ENCODE measurements around the gene PCBD1. TPM values are rescaled to one million over a fixed set of nuclear protein-coding genes. Genes with fewer than 3 reads are reported as not detected.

PCBD1 gene
- total RNA-seq, 8 experiments from 2014 or later = 49.7 to 123 (median 71.9) TPM

DNA sequence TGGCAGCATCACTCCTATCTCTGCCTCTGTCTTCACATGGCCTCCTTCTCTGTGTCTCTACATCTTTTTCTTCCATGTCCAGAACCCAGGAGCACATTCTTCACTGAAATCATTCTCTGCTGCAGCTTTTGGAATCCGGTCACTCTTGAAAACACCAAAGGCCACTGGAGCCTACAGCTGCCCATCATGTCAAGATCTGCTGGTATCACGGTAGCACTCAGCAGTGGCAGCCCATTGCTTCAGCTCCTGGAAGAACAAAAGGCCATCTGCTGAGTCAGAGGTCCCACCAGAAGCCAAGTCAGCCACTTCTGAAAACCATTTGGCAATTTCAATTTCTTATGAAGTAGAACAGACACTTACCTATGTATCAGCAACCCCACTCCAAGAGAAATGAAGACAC is 6.1 kb upstream of the PCBD1 start:
- Histone ChIP-seq H3K4me1 (replicated peaks in 1 of 2) (peaks cover 13 to 17% of the 10 kb centered on the region in 2 donors), H3K27ac (no peak overlapping the region), H3K4me3 (no peak overlapping the region)
- no peak for ATAC-seq (replicated peaks in 6 of 8)
- in situ Hi-C loops (cut with MboI; ENCODE audit: low pct_unique_long_range_greater_than_20kb in 2 of 9, low sequenced_read_pairs in 9 of 9, unreplicated experiment in 9 of 9) = loop anchor here in 2 of 9 experiments (25.0 kb wide), 2 partner anchors 132 to 357 kb away; no protein-coding TSS in a partner anchor
- WGBS, 10 experiments = 60 to 100% (median 66%) methylated on average over 1 to 2 of the region's 2 CpGs; no CpG with 5 or more reads in 6 of the 10 experiments

DNA sequence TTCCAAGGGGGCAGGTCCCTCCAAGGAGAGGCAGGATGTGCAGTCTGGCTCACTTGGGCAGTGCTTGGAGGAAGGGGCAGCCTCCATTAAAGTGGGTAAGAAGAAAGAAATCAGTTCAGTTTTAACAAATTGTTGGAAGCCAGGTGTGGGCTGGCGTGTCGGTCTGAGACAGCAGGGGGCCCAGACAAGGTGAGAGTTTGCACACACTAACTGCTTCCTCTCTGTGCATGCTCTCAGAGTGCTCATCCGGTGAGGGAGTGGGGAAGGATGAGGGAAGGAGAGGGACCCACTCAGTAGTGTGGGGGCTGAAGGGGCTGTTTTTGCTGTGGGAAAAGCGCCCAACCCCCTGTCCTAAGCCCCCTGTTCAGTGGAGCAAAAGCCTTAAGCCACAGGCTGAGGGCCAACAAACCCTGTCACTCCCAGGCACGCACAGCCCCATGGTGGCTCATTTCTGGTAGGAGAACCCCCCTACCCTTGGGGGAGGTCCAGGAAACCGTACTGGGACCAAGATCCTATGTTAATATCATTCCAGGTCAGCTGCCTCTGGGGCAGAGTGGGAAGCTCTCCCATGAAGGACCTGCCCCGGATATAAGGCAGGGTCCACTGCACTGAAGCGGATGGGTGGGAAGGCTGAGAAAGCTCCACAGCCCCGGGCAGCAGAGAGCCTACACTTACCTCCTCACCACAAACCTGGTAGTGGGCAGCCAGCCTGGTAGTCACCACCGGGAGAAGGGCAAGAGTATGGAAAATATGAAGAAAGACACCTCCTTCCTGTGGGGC is 5.1 kb upstream of the PCBD1 start:
- 40 to 95% (median 80%) methylated on average over 1 to 8 of the region's 10 CpGs; no CpG with 5 or more reads in 1 of the 10 experiments for WGBS, 10 experiments

DNA sequence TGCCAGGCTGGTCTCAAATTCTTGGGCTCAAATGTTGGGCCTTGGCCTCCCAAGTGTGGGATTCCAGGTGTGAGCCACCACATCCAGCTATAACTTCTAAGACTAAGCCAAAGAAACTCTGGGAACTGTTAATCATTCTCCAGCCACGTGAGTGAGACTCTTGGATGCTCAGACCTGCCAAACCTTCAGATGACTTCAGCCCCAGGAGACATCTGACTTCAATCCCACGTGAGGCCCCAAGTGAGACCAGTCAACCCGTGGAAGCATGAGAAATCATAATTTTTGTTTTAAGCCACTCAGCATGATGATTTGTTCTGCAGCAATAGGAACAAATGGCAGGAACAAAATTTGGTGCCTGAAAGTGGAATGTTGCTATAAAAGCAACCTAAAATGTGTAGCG is 4.3 kb upstream of the PCBD1 start:
- no peak overlapping the region for H3K27ac ChIP-seq
- 46 to 95% (median 80%) methylated on average over 1 to 4 of the region's 4 CpGs; no CpG with 5 or more reads in 3 of the 10 experiments for WGBS, 10 experiments
- no peak for ATAC-seq (replicated peaks in 6 of 8)
- H3K4me3 ChIP-seq = no peak overlapping the region
- in situ Hi-C loops (cut with MboI; ENCODE audit: low pct_unique_long_range_greater_than_20kb in 2 of 9, low sequenced_read_pairs in 9 of 9, unreplicated experiment in 9 of 9) = loop anchor here in 2 of 9 experiments (25.0 kb wide), 2 partner anchors 130 to 355 kb away; no protein-coding TSS in a partner anchor
- peaks cover 20 to 22% of the 10 kb centered on the region in 2 donors for H3K4me1 ChIP-seq (replicated peaks in 1 of 2)

More for the DNA sequence above, 5.1 kb upstream of the PCBD1 start:
- no peak for ATAC-seq (replicated peaks in 6 of 8)
- Histone ChIP-seq H3K4me3 (no peak overlapping the region), H3K27ac (no peak overlapping the region), H3K4me1 (replicated peaks in 1 of 2) (peaks cover 20 to 22% of the 10 kb centered on the region in 2 donors)
- in situ Hi-C loops (cut with MboI; ENCODE audit: low pct_unique_long_range_greater_than_20kb in 2 of 9, low sequenced_read_pairs in 9 of 9, unreplicated experiment in 9 of 9) = loop anchor here in 2 of 9 experiments (25.0 kb wide), 2 partner anchors 131 to 356 kb away; no protein-coding TSS in a partner anchor

DNA sequence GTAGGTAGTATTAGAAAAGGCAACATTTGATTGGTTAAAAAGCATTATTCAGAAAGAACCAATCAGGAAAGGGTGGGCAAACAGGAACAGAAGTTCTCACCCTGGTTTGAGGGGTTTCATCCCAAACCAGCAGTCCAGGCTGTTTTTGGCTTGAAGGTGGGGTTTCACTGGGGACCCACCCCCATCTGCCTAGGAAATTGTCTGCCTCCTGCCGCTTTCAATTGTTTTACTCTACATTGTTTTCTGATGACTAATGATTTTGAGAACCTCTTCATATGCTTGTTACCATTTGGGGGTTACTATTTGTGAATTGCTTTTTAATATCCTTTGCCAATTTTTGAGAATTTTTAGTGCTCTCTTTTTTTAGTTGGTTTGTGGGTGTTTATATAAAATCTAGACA is 3.3 kb upstream of the PCBD1 start:
- ATAC-seq (replicated peaks in 6 of 8) = no peak
- Histone ChIP-seq H3K27ac (peak overlapping the region; percentile 54 to 75), H3K4me3 (no peak overlapping the region), H3K4me1 (replicated peaks in 1 of 2) (peaks cover 27 to 32% of the 10 kb centered on the region in 2 donors)
- WGBS, 10 experiments = 67 to 100% (median 100%) methylated on average over 1 of the region's 1 CpG; no CpG with 5 or more reads in 3 of the 10 experiments
- in situ Hi-C loops (cut with MboI; ENCODE audit: low pct_unique_long_range_greater_than_20kb in 2 of 9, low sequenced_read_pairs in 9 of 9, unreplicated experiment in 9 of 9) = loop anchor here in 2 of 9 experiments (25.0 kb wide), 2 partner anchors 129 to 354 kb away; no protein-coding TSS in a partner anchor

DNA sequence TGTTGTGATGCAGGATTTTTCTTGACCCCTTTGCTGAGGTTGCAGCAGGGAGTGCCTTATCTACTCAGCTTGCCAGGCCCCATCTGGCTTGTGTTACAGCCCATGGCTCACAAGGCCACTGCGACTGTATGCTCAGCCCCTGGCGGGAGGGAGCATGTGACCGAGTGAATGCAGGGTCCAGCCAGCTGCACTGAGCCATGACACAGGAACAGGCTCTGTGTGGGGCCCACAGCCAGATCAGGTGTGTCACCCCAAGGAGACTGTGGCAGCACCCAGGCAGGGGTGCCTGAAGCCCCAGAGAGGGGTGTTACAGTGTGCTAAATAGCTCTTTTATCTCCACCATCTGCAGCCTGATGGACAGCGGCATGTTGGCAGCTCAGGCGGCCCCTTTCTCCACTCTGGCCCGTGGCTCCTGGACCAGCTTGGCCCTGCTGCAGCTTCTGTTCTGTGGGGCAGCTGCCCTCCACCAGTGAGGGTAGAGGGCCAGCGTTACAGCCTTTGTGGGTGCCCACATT is 2.6 kb upstream of the PCBD1 start:
- peaks cover 30 to 34% of the 10 kb centered on the region in 2 donors for H3K4me1 ChIP-seq (replicated peaks in 1 of 2)
- peak; percentile 14 to 67 (median 60) for ATAC-seq (replicated peaks in 6 of 8)
- in situ Hi-C loops (cut with MboI; ENCODE audit: low pct_unique_long_range_greater_than_20kb in 2 of 9, low sequenced_read_pairs in 9 of 9, unreplicated experiment in 9 of 9) = loop anchor here in 2 of 9 experiments (25.0 kb wide), 2 partner anchors 129 to 354 kb away; no protein-coding TSS in a partner anchor
- H3K27ac ChIP-seq = peak overlapping the region; percentile 54 to 75
- no peak overlapping the region for H3K4me3 ChIP-seq
- 26 to 40% (median 37%) methylated on average over 1 to 3 of the region's 7 CpGs; no CpG with 5 or more reads in 7 of the 10 experiments for WGBS, 10 experiments

DNA sequence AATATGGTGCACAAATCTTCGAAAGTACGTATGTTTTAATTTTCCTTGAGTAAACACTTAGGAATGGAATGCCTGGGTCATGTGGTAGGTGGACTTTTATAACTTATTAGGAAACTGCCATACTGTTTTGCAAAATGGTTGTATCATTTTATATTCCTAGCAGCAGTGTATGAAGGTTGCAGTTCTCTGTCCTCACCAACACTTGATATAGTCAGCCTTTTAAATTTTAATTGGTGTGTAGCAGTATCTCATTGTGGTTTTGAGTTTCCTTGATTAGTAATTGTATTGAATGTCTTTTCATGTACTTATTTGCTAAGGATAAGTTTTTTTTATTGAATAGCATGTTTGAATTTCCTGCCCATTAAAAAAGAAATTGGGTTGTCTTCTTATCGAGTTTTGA is 926 bp upstream of the PCBD1 start:
- Histone ChIP-seq H3K4me1 (replicated peaks in 1 of 2) (peaks cover 30 to 34% of the 10 kb centered on the region in 2 donors), H3K27ac (no peak overlapping the region), H3K4me3 (no peak overlapping the region)
- in situ Hi-C loops (cut with MboI; ENCODE audit: low pct_unique_long_range_greater_than_20kb in 2 of 9, low sequenced_read_pairs in 9 of 9, unreplicated experiment in 9 of 9) = loop anchor here in 3 of 9 experiments (10.0 to 25.0 kb wide), 3 partner anchors 74 to 352 kb away; partner anchors contain the start of gene SGPL1 (in 1 of the 3)
- WGBS, 10 experiments = 50 to 100% (median 95%) methylated on average over 1 to 3 of the region's 3 CpGs
- ATAC-seq (replicated peaks in 6 of 8) = no peak

DNA sequence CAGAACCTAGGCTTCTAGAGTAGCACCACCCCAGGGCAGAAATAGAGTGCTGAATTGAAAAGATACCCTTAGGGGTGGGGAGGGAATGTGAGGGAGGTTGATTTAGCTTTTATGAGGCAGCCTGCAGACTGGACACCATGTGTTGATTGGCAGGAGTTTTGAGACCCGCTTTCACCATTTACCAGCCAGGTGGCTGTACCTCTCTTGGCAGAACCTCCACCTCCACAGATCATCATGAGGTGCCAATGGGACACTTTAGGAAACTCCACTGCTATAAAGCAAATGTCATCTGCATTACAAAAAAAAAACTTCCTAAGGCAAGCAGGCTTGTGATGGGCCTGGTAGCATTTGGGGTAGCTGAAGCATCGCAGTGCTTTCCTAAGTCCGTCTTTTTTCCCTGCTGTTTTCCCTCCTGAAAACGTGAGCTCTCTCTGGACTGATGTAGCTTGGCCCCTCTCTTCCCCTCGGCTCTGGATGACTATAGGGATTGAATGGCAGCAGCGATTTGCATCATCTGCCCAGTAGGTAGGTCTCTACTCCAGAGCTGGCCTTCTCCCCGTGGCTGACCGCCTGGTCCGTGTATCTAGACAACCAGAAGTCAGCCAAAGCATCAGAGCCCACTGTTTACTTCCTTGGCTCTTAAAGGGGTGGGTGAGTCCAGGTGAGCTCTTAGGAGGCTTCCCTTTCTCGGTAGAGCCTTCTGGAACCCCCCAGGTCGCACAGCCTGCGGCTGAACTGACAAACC is 1.3 kb downstream of the PCBD1 start:
- H3K4me1 ChIP-seq (replicated peaks in 1 of 2) = peaks cover 30 to 34% of the 10 kb centered on the region in 2 donors
- peak overlapping the region; percentile 45 to 58 (median 55) for H3K4me3 ChIP-seq
- ATAC-seq (replicated peaks in 6 of 8) = peak in 5 of 8 experiments; percentile 1 to 9 (median 5)
- in situ Hi-C loops (cut with MboI; ENCODE audit: low pct_unique_long_range_greater_than_20kb in 2 of 9, low sequenced_read_pairs in 9 of 9, unreplicated experiment in 9 of 9) = loop anchor here in 3 of 9 experiments (10.0 to 25.0 kb wide), 3 partner anchors 72 to 350 kb away; partner anchors contain the start of gene SGPL1 (in 1 of the 3)
- WGBS, 10 experiments = 10 to 88% (median 53%) methylated on average over 2 to 7 of the region's 12 CpGs; no CpG with 5 or more reads in 3 of the 10 experiments
- peak overlapping the region; percentile 73 to 92 for H3K27ac ChIP-seq

DNA sequence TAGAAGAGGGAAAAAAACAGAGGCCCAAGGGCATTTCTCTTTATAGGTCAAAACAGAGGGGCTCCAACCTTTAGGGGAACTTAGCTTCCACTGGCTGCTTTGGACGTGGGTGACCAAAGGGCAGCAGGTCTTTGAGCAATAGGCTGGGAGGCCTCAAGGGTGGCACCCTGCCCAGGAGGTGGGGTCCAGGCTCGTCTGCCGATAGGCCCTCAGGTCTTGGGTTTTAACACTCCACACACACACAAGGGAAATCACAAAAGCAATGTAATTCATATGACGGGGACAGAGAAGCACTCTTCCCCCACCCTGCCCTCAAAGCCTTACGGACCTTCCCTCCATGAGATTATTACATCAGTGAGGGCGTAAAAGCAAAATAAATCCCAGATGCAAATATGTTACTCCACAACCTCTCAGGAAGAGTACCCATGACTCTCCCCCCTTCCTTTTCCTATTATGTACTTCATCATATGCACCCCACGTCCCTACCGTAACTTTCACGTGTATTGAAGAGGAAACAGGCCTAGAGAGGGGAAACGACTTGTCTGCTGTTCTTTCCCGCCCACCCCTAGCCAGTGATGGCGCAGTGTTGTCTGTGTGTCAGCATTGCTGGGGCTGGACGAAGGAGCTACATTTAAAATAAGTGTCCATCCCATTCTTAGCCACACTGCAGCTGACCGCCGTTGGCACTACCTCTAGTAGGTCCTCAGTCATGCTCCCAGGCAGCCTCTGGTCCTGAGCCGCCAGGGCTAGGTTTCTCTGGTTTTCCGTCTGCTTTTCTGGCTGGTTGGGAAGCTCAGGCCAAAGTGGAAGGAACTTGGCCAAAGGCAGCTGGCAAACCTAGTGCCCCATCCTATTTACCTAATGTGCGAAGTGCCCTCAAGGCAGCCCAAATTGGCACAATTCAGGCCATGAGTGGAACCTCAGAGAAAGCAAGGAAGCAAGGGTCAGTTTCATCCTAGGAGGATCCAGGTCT is 2.1 kb downstream of the PCBD1 start:
- in situ Hi-C loops (cut with MboI; ENCODE audit: low pct_unique_long_range_greater_than_20kb in 2 of 9, low sequenced_read_pairs in 9 of 9, unreplicated experiment in 9 of 9) = loop anchor here in 3 of 9 experiments (10.0 to 25.0 kb wide), 3 partner anchors 71 to 349 kb away; partner anchors contain the start of gene SGPL1 (in 1 of the 3)
- 64 to 97% (median 90%) methylated on average over 1 to 11 of the region's 18 CpGs; no CpG with 5 or more reads in 1 of the 10 experiments for WGBS, 10 experiments
- peak in 1 of 8 experiments; percentile 5 for ATAC-seq (replicated peaks in 6 of 8)
- Histone ChIP-seq H3K4me3 (no peak overlapping the region), H3K4me1 (replicated peaks in 1 of 2) (peaks cover 26 to 27% of the 10 kb centered on the region in 2 donors), H3K27ac (peak overlapping the region in 1 of 2 donors; percentile 6)

DNA sequence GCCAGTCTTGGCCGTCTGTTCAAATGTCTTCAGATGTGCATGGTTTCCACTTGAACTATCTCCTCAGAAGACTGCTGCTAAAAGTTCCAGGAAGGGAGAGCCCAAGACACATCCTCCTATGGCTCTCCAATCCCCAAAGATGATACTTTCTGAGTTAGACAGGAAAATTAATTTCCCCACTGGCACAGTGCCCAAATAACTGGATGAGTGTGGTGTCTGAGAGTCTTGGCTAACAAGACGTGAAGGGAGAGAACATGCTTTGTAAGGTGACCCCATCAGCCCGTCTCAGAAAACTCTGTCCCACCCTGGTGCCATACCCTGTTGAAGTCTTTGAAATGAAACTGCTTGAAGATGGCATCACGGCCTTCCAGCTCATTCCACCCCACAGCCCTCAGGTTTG is 2.9 kb downstream of the PCBD1 start:
- Histone ChIP-seq H3K4me3 (no peak overlapping the region), H3K4me1 (replicated peaks in 1 of 2) (peaks cover 19 to 20% of the 10 kb centered on the region in 2 donors), H3K27ac (no peak overlapping the region)
- 85 to 100% (median 100%) methylated on average over 1 to 3 of the region's 4 CpGs; no CpG with 5 or more reads in 3 of the 10 experiments for WGBS, 10 experiments
- ATAC-seq (replicated peaks in 6 of 8) = no peak
- in situ Hi-C loops (cut with MboI; ENCODE audit: low pct_unique_long_range_greater_than_20kb in 2 of 9, low sequenced_read_pairs in 9 of 9, unreplicated experiment in 9 of 9) = loop anchor here in 3 of 9 experiments (10.0 to 25.0 kb wide), 3 partner anchors 71 to 348 kb away; partner anchors contain the start of gene SGPL1 (in 1 of the 3)

DNA sequence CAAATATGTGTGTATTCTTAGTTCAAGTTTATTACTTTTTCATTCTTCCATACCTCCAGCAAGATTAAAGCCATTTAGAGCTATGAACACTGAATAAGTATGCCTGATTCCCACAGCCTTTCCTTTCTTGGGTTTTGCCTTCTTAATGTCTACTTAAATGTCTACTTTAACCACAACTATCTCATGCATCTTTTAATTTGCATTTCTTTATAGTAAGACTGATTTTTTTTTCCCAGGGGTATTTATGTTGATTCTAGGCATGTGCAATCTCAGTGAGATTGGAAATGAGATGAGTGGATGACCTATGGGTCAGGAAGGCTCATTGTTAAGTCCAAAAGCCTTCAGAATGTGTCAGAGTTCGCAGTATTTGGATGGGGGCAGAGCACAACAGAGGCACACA is 3.6 kb downstream of the PCBD1 start:
- H3K4me1 ChIP-seq (replicated peaks in 1 of 2) = peaks cover 17% of the 10 kb centered on the region in 2 donors
- 100% methylated on average over 1 of the region's 1 CpG; no CpG with 5 or more reads in 8 of the 10 experiments for WGBS, 10 experiments
- in situ Hi-C loops (cut with MboI; ENCODE audit: low pct_unique_long_range_greater_than_20kb in 2 of 9, low sequenced_read_pairs in 9 of 9, unreplicated experiment in 9 of 9) = loop anchor here in 3 of 9 experiments (10.0 to 25.0 kb wide), 3 partner anchors 70 to 347 kb away; partner anchors contain the start of gene SGPL1 (in 1 of the 3)
- H3K27ac ChIP-seq = no peak overlapping the region
- no peak overlapping the region for H3K4me3 ChIP-seq
- ATAC-seq (replicated peaks in 6 of 8) = peak in 1 of 8 experiments; percentile 3

DNA sequence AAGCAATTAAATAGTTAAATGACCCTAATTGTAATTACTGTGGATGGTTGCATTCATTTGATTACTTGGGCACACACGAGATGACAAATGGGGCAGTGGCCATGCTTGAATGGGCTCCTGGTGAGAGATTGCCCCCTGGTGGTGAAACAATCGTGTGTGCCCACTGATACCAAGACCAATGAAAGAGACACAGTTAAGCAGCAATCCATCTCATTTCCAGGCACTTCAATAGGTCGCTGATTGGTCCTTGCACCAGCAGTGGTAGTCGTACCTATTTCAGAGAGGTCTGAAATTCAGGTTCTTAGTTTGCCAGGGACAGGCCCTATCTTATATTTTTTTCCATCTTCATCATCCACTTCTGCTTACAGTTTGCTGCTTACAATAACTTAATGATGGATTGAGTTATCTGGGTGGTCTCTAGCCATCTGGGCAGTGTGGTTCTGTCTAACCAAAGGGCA is 8.3 kb downstream of the PCBD1 start:
- peak; percentile 67 to 95 (median 84) for ATAC-seq (replicated peaks in 6 of 8)
- 0 to 29% (median 9%) methylated on average over 1 to 4 of the region's 4 CpGs; no CpG with 5 or more reads in 2 of the 10 experiments for WGBS, 10 experiments
- Histone ChIP-seq H3K4me1 (replicated peaks in 1 of 2) (no peaks in the 10 kb centered on the region), H3K4me3 (no peak overlapping the region), H3K27ac (no peak overlapping the region)
- in situ Hi-C loops (cut with MboI; ENCODE audit: low pct_unique_long_range_greater_than_20kb in 2 of 9, low sequenced_read_pairs in 9 of 9, unreplicated experiment in 9 of 9) = loop anchor here in 3 of 9 experiments (10.0 to 25.0 kb wide), 3 partner anchors 65 to 343 kb away; partner anchors contain the start of gene SGPL1 (in 1 of the 3)

Data from motor neuron (in vitro differentiated cells).